ENCODE results near the gene TNFSF10. TPM values are rescaled to one million over a fixed set of nuclear protein-coding genes. Genes with fewer than 3 reads are reported as not detected.
"Not testable (repeated sequence)": the region's sequence is repeated elsewhere in the genome, so short reads cannot be mapped to it uniquely, and the experiment has no call there.

The TNFSF10 gene
- total RNA-seq, 2 experiments from 2014 or later = 5.1 to 6.8 TPM

DNA sequence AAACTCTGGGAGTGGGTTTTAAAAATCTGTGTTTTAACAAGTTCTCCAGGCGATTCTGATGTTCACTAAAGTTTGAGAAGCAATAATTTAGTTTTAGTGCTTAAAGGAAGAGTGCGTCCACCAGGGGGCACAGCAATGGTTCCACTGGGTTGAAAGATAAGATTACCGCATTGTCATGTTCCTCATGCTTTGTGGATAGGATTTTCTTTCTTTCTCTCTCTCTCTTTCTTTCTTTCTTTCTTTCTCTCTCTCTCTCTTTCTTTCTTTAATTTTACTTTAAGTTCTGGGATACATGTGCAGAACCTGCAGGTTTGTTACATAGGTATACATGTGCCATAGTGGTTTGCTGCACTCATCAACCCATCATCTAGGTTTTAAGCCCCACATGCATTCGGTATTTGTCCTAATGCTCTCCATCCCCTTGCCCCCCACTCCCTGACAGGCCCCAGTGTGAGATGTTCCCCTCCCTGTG is 33.0 kb downstream of the TNFSF10 start:
- CTCF ChIA-PET (ENCODE audit: unreplicated experiment); H3K9me2 ChIP-seq (ENCODE audit: insufficient read depth, low read length); H3K4me1 ChIP-seq (ENCODE audit: insufficient read depth, low read length, poor library complexity, severe bottlenecking); BruUV-seq (replicated peaks); H3K4me3 ChIP-seq (ENCODE audit: low read depth, low read length, poor library complexity, severe bottlenecking); POLR2A ChIA-PET; H3K9me3 ChIP-seq (ENCODE audit: low read length); H3K27ac ChIP-seq (ENCODE audit: low read depth, low read length, poor library complexity, severe bottlenecking); H3K4me2 ChIP-seq (ENCODE audit: low read length); H4K20me1 ChIP-seq (ENCODE audit: insufficient read depth, low read length); H2AFZ ChIP-seq (ENCODE audit: low read length); H3K79me2 ChIP-seq (ENCODE audit: insufficient read depth, low read depth, low read length); H3K36me3 ChIP-seq (ENCODE audit: insufficient read depth, low read length): not testable (repeated sequence)
- TF ChIP-seq, protein P1, sequence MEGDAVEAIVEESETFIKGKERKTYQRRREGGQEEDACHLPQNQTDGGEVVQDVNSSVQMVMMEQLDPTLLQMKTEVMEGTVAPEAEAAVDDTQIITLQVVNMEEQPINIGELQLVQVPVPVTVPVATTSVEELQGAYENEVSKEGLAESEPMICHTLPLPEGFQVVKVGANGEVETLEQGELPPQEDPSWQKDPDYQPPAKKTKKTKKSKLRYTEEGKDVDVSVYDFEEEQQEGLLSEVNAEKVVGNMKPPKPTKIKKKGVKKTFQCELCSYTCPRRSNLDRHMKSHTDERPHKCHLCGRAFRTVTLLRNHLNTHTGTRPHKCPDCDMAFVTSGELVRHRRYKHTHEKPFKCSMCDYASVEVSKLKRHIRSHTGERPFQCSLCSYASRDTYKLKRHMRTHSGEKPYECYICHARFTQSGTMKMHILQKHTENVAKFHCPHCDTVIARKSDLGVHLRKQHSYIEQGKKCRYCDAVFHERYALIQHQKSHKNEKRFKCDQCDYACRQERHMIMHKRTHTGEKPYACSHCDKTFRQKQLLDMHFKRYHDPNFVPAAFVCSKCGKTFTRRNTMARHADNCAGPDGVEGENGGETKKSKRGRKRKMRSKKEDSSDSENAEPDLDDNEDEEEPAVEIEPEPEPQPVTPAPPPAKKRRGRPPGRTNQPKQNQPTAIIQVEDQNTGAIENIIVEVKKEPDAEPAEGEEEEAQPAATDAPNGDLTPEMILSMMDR (conservative IDR thresholded peaks at IDR 0.05; ENCODE audit: low read length) = peak; percentile 85
- intact Hi-C loops (cut with micrococcal nuclease; ENCODE audit: unreplicated experiment) = loop anchor here (1.0 to 2.0 kb wide), 2 partner anchors 107 to 177 kb away; no protein-coding TSS in a partner anchor
- DNase-seq (ENCODE audit: low spot score) = peak; percentile 70

DNA sequence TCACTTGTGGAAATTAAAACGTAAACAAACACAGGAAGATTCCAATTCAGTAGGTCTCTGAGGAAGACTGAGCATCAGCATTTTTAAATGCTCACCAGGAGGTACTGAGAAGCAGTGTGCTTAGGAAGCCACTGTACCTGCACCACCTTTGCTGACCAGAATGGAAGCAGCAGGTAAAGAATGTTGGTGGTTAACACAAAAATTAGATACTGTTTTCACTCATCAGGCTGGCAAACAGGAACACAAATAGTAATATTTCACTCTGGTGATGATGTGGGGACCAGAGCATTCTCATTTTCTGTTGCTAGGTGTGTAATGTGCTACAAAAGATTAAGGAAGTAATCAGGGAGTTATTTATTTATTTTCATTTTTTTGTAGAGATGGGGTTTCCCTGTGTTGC is 45.1 kb downstream of the TNFSF10 start:
- intact Hi-C loops (cut with micrococcal nuclease; ENCODE audit: unreplicated experiment) = loop anchor here (5.0 kb wide), 3 partner anchors 136 to 831 kb away; no protein-coding TSS in a partner anchor
- Histone ChIP-seq H3K36me3 (ENCODE audit: insufficient read depth, low read length) (no peaks in the 10 kb centered on the region), H4K20me1 (ENCODE audit: insufficient read depth, low read length) (no peaks in the 10 kb centered on the region), H3K9me2 (ENCODE audit: insufficient read depth, low read length) (no peaks in the 10 kb centered on the region), H3K9me3 (ENCODE audit: low read length) (no peaks in the 10 kb centered on the region), H3K27ac (ENCODE audit: low read depth, low read length, poor library complexity, severe bottlenecking) (no peak overlapping the region), H2AFZ (ENCODE audit: low read length) (no peak overlapping the region), H3K79me2 (ENCODE audit: insufficient read depth, low read depth, low read length) (no peaks in the 10 kb centered on the region), H3K4me2 (ENCODE audit: low read length) (no peak overlapping the region), H3K4me1 (ENCODE audit: insufficient read depth, low read length, poor library complexity, severe bottlenecking) (no peaks in the 10 kb centered on the region), H3K4me3 (ENCODE audit: low read depth, low read length, poor library complexity, severe bottlenecking) (no peak overlapping the region)
- ChIA-PET POLR2A (interaction anchor here (0.6 kb wide), 1 partner anchor 214 kb away, joined by 4 read pairs; no protein-coding TSS in a partner anchor), CTCF (ENCODE audit: unreplicated experiment) (no interaction called here)
- no peak for DNase-seq (ENCODE audit: low spot score)
- TF ChIP-seq EZH2phosphoT487 (IDR thresholded peaks at IDR 0.05; ENCODE audit: borderline replicate concordance, low read depth, low read length) = no peak
- TF ChIP-seq, protein P1 (conservative IDR thresholded peaks at IDR 0.05; ENCODE audit: low read length) = no peak
- BruUV-seq (replicated peaks) = no TSS peak

DNA sequence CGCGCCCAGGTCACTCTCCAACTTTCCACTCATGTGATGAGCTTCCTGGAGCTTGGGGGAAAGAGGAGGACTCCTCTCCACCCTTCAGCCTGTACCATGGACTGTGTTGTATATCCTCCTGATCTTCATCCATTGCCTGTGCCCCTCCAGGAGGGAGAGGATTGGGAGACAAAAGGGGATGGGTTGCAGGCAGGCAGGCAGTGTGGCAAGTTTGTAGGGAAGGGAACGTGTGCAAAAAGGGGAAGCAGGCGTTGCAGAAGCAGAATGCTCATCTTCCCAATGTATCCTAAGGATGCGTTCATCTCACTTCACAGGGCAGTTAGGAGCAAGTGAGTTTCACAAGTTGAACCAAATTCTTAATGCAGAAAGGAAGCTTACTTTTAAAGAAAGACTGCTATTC is 46.9 kb downstream of the TNFSF10 start:
- Histone ChIP-seq H2AFZ (ENCODE audit: low read length) (peak overlapping the region; percentile 6; the same call in 1 of the 2 replicates), H3K36me3 (ENCODE audit: insufficient read depth, low read length) (no peaks in the 10 kb centered on the region), H3K9me2 (ENCODE audit: insufficient read depth, low read length) (no peaks in the 10 kb centered on the region), H4K20me1 (ENCODE audit: insufficient read depth, low read length) (no peaks in the 10 kb centered on the region), H3K9me3 (ENCODE audit: low read length) (no peaks in the 10 kb centered on the region), H3K4me1 (ENCODE audit: insufficient read depth, low read length, poor library complexity, severe bottlenecking) (no peaks in the 10 kb centered on the region), H3K4me3 (ENCODE audit: low read depth, low read length, poor library complexity, severe bottlenecking) (no peak overlapping the region), H3K79me2 (ENCODE audit: insufficient read depth, low read depth, low read length) (no peaks in the 10 kb centered on the region), H3K27ac (ENCODE audit: low read depth, low read length, poor library complexity, severe bottlenecking) (no peak overlapping the region), H3K4me2 (ENCODE audit: low read length) (peak overlapping the region; percentile 48; the same call in 1 of the 2 replicates)
- DNase-seq (ENCODE audit: low spot score) = no peak
- POLR2A ChIA-PET = interaction anchor here (0.6 kb wide), 1 partner anchor 13 kb away, joined by 3 read pairs; no protein-coding TSS in a partner anchor
- no TSS peak for BruUV-seq (replicated peaks)
- TF ChIP-seq, protein P1 (conservative IDR thresholded peaks at IDR 0.05; ENCODE audit: low read length) = no peak
- no peak for TF ChIP-seq EZH2phosphoT487 (IDR thresholded peaks at IDR 0.05; ENCODE audit: borderline replicate concordance, low read depth, low read length)
- intact Hi-C loops (cut with micrococcal nuclease; ENCODE audit: unreplicated experiment) = loop anchor here (5.0 kb wide), 3 partner anchors 134 to 829 kb away; no protein-coding TSS in a partner anchor
- CTCF ChIA-PET (ENCODE audit: unreplicated experiment) = no interaction called here

Data from OCI-LY7 (cell line).